HepG2 (cell line): ENCODE measurements around the gene UNC13D. TPM values are rescaled to one million over a fixed set of nuclear protein-coding genes. Genes with fewer than 3 reads are reported as not detected.

Experiments
- BRF2 ChIP-seq: sonication (generic); formaldehyde crosslinking; IDR thresholded peaks from 2 replicates; pipeline ENCODE4 v1.8.1; 2022; ENCODE audit warnings: mild to moderate bottlenecking, missing genetic modification reagents
- CSRNP2 ChIP-seq: sonication (generic); formaldehyde crosslinking; conservative IDR thresholded peaks from 2 replicates; pipeline ENCODE4 v1.8.0; 2022; ENCODE audit warnings: low read depth, missing genetic modification reagents
- FOXP1 ChIP-seq, 2 experiments: fragments of 450-650 bp in 1 of 2; IDR thresholded peaks; 2 replicates each; pipeline ENCODE4 v1.6.1; 2017 to 2018; ENCODE audit warnings: antibody characterized with exemption in 1 of 2
- GATAD2A ChIP-seq: IDR thresholded peaks from 2 replicates; pipeline ENCODE4 v1.6.1; 2016
- HCFC1 ChIP-seq: fragments of 150-350 bp; IDR thresholded peaks from 2 replicates; pipeline ENCODE4 v1.6.1; 2014; ENCODE audit warnings: low read depth, low read length
- MTF2 ChIP-seq: sonication (generic); formaldehyde crosslinking; IDR thresholded peaks from 2 replicates; pipeline ENCODE4 v1.5.0; 2020; ENCODE audit warnings: missing genetic modification reagents, borderline replicate concordance
- NFATC3 ChIP-seq: sonication (generic); formaldehyde crosslinking; IDR thresholded peaks from 2 replicates; pipeline ENCODE4 v1.5.1; 2020; ENCODE audit warnings: mild to moderate bottlenecking, missing genetic modification reagents
- NR1H2 ChIP-seq: sonication (generic); formaldehyde crosslinking; IDR thresholded peaks from 2 replicates; pipeline ENCODE4 v1.8.1; 2022; ENCODE audit warnings: low read depth, missing genetic modification reagents, borderline replicate concordance
- POGZ ChIP-seq: sonication (generic); formaldehyde crosslinking; IDR thresholded peaks from 2 replicates; pipeline ENCODE4 v1.4.0; 2020; ENCODE audit warnings: mild to moderate bottlenecking, missing genetic modification reagents
- SOX6 ChIP-seq, 2 experiments: fragments of 450-650 bp in 1 of 2; sonication (generic) in 1 of 2; formaldehyde crosslinking in 1 of 2; IDR thresholded peaks; 2 replicates each; pipeline versions ENCODE4 v1.4.0 to v1.6.1; 2017 to 2020; ENCODE audit warnings: antibody characterized with exemption in 1 of 2, mild to moderate bottlenecking in 1 of 2, missing genetic modification reagents in 1 of 2
- TAF15 ChIP-seq: fragments of 200-400 bp; formaldehyde crosslinking; IDR thresholded peaks from one replicate; pipeline ENCODE4 v1.6.1; 2018; ENCODE audit warnings: mild to moderate bottlenecking, low read depth, low read length; ENCODE audit not compliant: poor library complexity, severe bottlenecking
- TRIM24 ChIP-seq: sonication (generic); formaldehyde crosslinking; IDR thresholded peaks from 2 replicates; pipeline ENCODE4 v1.8.0; 2022; ENCODE audit warnings: mild to moderate bottlenecking, missing genetic modification reagents
- WIZ ChIP-seq: sonication (generic); formaldehyde crosslinking; IDR thresholded peaks from 2 replicates; pipeline ENCODE4 v1.5.1; 2020; ENCODE audit warnings: mild to moderate bottlenecking, missing genetic modification reagents
- ZBTB7B ChIP-seq: sonication (generic); formaldehyde crosslinking; IDR thresholded peaks from 2 replicates; pipeline ENCODE4 v1.4.0; 2020; ENCODE audit warnings: missing genetic modification reagents
- ZFP36L2 ChIP-seq: sonication (generic); formaldehyde crosslinking; IDR thresholded peaks from 2 replicates; pipeline ENCODE4 v1.4.0; 2020; ENCODE audit warnings: missing genetic modification reagents
- ZFP90 ChIP-seq: sonication (generic); formaldehyde crosslinking; IDR thresholded peaks from 2 replicates; pipeline ENCODE4 v1.8.0; 2022; ENCODE audit warnings: missing genetic modification reagents, mild to moderate bottlenecking, inconsistent platforms, borderline replicate concordance
- ZNF10 ChIP-seq: sonication (generic); formaldehyde crosslinking; IDR thresholded peaks from 2 replicates; pipeline ENCODE4 v1.4.0; 2020; ENCODE audit warnings: mild to moderate bottlenecking, low read depth, missing genetic modification reagents, borderline replicate concordance
- ZNF224 ChIP-seq: sonication (generic); formaldehyde crosslinking; IDR thresholded peaks from 2 replicates; pipeline ENCODE4 v1.5.0; 2020; ENCODE audit warnings: mild to moderate bottlenecking, missing genetic modification reagents
- ZNF367 ChIP-seq: sonication (generic); formaldehyde crosslinking; IDR thresholded peaks from 2 replicates; pipeline ENCODE4 v1.4.0; 2020; ENCODE audit warnings: missing genetic modification reagents, borderline replicate concordance
- ZNF383 ChIP-seq: sonication (generic); formaldehyde crosslinking; IDR thresholded peaks from 2 replicates; pipeline ENCODE4 v1.4.0; 2020; ENCODE audit warnings: missing genetic modification reagents, mild to moderate bottlenecking, borderline replicate concordance
- ZNF530 ChIP-seq: sonication (generic); formaldehyde crosslinking; IDR thresholded peaks from 2 replicates; pipeline ENCODE4 v1.5.0; 2020; ENCODE audit warnings: low read depth, mild to moderate bottlenecking, missing genetic modification reagents
- ZNF652 ChIP-seq: IDR thresholded peaks from 2 replicates; pipeline ENCODE4 v1.6.1; 2016; ENCODE audit warnings: low read depth, borderline replicate concordance
- ZNF7 ChIP-seq: IDR thresholded peaks from 2 replicates; pipeline ENCODE4 v1.6.1; 2016; ENCODE audit warnings: missing biosample characterization, missing genetic modification reagents
- ZNF747 ChIP-seq: sonication (generic); formaldehyde crosslinking; IDR thresholded peaks from 2 replicates; pipeline ENCODE4 v1.8.1; 2023; ENCODE audit warnings: missing genetic modification reagents, mild to moderate bottlenecking, borderline replicate concordance
- ZNF770 ChIP-seq: sonication (generic); formaldehyde crosslinking; IDR thresholded peaks from 2 replicates; pipeline ENCODE4 v1.5.0; 2020; ENCODE audit warnings: mild to moderate bottlenecking, missing genetic modification reagents
- ZSCAN9 ChIP-seq: IDR thresholded peaks from 2 replicates; pipeline ENCODE4 v1.6.1; 2016; ENCODE audit warnings: borderline replicate concordance
- polyA plus RNA-seq, 8 experiments: library from polyadenylated mRNA; depleted of rRNA in 3 of 8; stranded (reverse) in 7 of 8; unstranded in 1 of 8; fragments of >200 nt; fragmentation: Illumina TruSeq in 4 of 8; extraction: Trizol in 4 of 8; gene quantifications; 2 replicates each; pipeline versions ENCODE4 v1.2.1 to v1.2.3, GENCODE V29; 2011 to 2016; ENCODE audit warnings: low read depth in 4 of 8, missing spikeins in 1 of 8, mixed read lengths in 1 of 8; ENCODE audit not compliant: insufficient read depth in 1 of 8
- total RNA-seq, 5 experiments: library from RNA; depleted of rRNA; stranded (reverse); fragments of >200 nt; fragmentation: Illumina TruSeq; extraction: Trizol; gene quantifications; 2 replicates each; pipeline ENCODE4 v1.2.3, GENCODE V29; 2016; ENCODE audit warnings: low read depth in 1 of 5

UNC13D gene
- total and polyA plus RNA-seq, 2 of the 13 experiments (the other 11 are each of a cell fraction or from before 2014, with no cell fraction given) = 29.7 to 42.7 TPM

GRCh38 chr17:75892556-75893224 is 48.5 kb upstream of the UNC13D start (continued):
- TF ChIP-seq ZNF770 (CRISPR knock-in tag) = 0 out of 2 replicates have a peak, but pooled peaks have one; percentile 37
- TF ChIP-seq ZNF224 (CRISPR knock-in tag) = 0 out of 2 replicates have a peak, but pooled peaks have one; percentile 52
- TF ChIP-seq ZNF747 (CRISPR knock-in tag) = peak; percentile 76; the same call in 1 of the 2 replicates
- peak; percentile 35; the same call in 1 of the 2 replicates for TF ChIP-seq ZBTB7B
- TF ChIP-seq ZNF10 (CRISPR knock-in tag) = no peak
- TF ChIP-seq ZNF367 (CRISPR knock-in tag) = no peak
- peak; percentile 90 for TF ChIP-seq ZFP90 (CRISPR knock-in tag)
- TF ChIP-seq ZNF383 (CRISPR knock-in tag) = no peak
- TF ChIP-seq FOXP1 (IDR thresholded peaks at IDR 0.05) = no peak
- TF ChIP-seq FOXP1 (CRISPR knock-in tag; IDR thresholded peaks at IDR 0.05) = no peak
- TF ChIP-seq WIZ (CRISPR knock-in tag) = 0 out of 2 replicates have a peak, but pooled peaks have one; percentile 39
- no peak for TF ChIP-seq ZNF530
- TF ChIP-seq HCFC1 = no peak
- no peak for TF ChIP-seq MTF2 (CRISPR knock-in tag)
- no peak for TF ChIP-seq ZFP36L2 (CRISPR knock-in tag)
- TF ChIP-seq ZSCAN9 (CRISPR knock-in tag) = no peak; the same call in 1 of the 2 replicates
- TF ChIP-seq CSRNP2 (CRISPR knock-in tag) = no peak
- no peak for TF ChIP-seq ZNF7 (CRISPR knock-in tag)
- TF ChIP-seq SOX6 (IDR thresholded peaks at IDR 0.05) = no peak
- TF ChIP-seq SOX6 (CRISPR knock-in tag; IDR thresholded peaks at IDR 0.05) = peak; percentile 17; the same call in 1 of the 2 replicates
- peak; percentile 64 for TF ChIP-seq NR1H2
- TF ChIP-seq NFATC3 (CRISPR knock-in tag) = no peak
- TF ChIP-seq TRIM24 (CRISPR knock-in tag) = no peak
- peak; percentile 34 for TF ChIP-seq POGZ
- peak; percentile 39; the same call in 1 of the 2 replicates for TF ChIP-seq GATAD2A (CRISPR knock-in tag)
- no peak for TF ChIP-seq ZNF652 (CRISPR knock-in tag)
- TF ChIP-seq BRF2 (CRISPR knock-in tag) = no peak
- TF ChIP-seq TAF15 = no peak
